Stimulated activated CD8-positive, alpha-beta memory T cell treated with anti-CD3 and anti-CD28 coated beads, Interleukin-12 subunit alpha, Interleukin-12 subunit beta, amount 100 ng/mL, for 24 hours (primary cell): ENCODE measurements around the gene YAP1.
"Not testable (repeated sequence)": the region's sequence is repeated elsewhere in the genome, so short reads cannot be mapped to it uniquely, and the experiment has no call there.

Experiments
- DNase-seq: peaks from one replicate; pipeline ENCODE4 v3.0.0-alpha.2; 2020; ENCODE audit errors: extremely low read depth

The YAP1 gene

GRCh38 chr11:102200325-102200724, 90.1 kb downstream of the YAP1 start:
- not testable (repeated sequence) for DNase-seq

- no peak for DNase-seq
Measured at GRCh38 chr11:102201776-102202175, 91.5 kb downstream of the YAP1 start.

- no peak for DNase-seq
Measured at GRCh38 chr11:102202972-102203371, 92.7 kb downstream of the YAP1 start.

GRCh38 chr11:102204174-102204573, 93.9 kb downstream of the YAP1 start:
- DNase-seq = no peak

- DNase-seq = no peak
Measured at GRCh38 chr11:102205805-102206204, 95.6 kb downstream of the YAP1 start.

- DNase-seq = no peak
Measured at GRCh38 chr11:102208835-102209234, 98.6 kb downstream of the YAP1 start.

GRCh38 chr11:102214623-102215022, 104.4 kb downstream of the YAP1 start:
- DNase-seq = no peak

- DNase-seq = no peak
Measured at GRCh38 chr11:102216433-102217075, 106.3 kb downstream of the YAP1 start.

GRCh38 chr11:102220728-102221467, 110.7 kb downstream of the YAP1 start:
- no peak for DNase-seq

- no peak for DNase-seq
Measured at GRCh38 chr11:102223859-102224258, 113.6 kb downstream of the YAP1 start.

GRCh38 chr11:102225689-102226568, 115.7 kb downstream of the YAP1 start:
- DNase-seq = no peak

GRCh38 chr11:102226702-102227490, 116.6 kb downstream of the YAP1 start:
- no peak for DNase-seq

- no peak for DNase-seq
Measured at GRCh38 chr11:102229510-102230123, 119.4 kb downstream of the YAP1 start.

- no peak for DNase-seq
Measured at GRCh38 chr11:102230186-102230585, 119.9 kb downstream of the YAP1 start.

- DNase-seq = no peak
Measured at GRCh38 chr11:102230911-102231310, 120.7 kb downstream of the YAP1 start.

- DNase-seq = no peak
Measured at GRCh38 chr11:102234779-102235439, 124.7 kb downstream of the YAP1 start.

GRCh38 chr11:102237096-102237735, 127.0 kb downstream of the YAP1 start:
- no peak for DNase-seq

GRCh38 chr11:102238391-102238821, 128.2 kb downstream of the YAP1 start:
- no peak for DNase-seq

- no peak for DNase-seq
Measured at GRCh38 chr11:102239448-102239847, 129.2 kb downstream of the YAP1 start.

- no peak for DNase-seq
Measured at GRCh38 chr11:102239911-102240310, 129.7 kb downstream of the YAP1 start.
